ENCODE results near the gene MRPL3.
"Not testable (repeated sequence)": the region's sequence is repeated elsewhere in the genome, so short reads cannot be mapped to it uniquely, and the experiment has no call there.

The MRPL3 gene

DNA sequence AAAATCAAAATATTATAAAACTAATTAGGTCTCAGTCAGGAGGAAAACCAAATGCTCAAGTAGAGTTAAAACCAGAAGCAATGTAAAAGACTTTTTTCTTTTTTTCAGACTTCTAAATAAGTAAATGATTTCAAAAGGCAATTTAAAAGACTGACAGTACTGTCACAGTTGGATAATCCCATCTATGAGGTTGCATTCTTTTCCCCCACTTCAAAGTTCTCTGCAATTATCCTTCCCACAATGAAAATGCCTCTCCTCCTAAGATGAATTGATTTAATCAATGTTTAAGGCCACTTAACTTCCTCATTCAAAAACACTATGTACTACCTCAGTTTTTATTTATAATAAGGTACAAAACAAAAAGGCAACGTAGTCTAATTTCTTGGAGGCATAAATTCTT lies 8.1 kb downstream of the MRPL3 start:
- DNase-seq (ENCODE audit: low spot score) = no peak

DNA sequence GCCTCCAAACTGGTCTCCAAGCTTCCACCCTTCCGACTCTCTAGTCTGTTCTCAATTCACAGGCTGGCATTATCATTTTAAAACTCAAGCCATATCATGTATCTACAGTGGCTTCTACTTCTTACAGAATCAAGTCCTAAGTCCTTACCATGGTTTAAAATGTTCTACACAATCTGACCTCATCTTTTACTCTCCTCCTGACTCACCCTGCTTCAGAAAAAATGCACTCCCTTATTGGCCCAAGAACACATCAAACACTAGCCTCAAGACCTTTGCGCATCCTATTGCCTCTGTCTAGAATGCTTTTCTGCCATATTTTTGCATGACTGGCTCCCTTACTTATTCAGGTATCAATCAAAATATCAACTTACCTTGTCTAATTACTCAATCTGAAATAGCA lies 11.0 kb downstream of the MRPL3 start:
- DNase-seq (ENCODE audit: low spot score) = no peak

DNA sequence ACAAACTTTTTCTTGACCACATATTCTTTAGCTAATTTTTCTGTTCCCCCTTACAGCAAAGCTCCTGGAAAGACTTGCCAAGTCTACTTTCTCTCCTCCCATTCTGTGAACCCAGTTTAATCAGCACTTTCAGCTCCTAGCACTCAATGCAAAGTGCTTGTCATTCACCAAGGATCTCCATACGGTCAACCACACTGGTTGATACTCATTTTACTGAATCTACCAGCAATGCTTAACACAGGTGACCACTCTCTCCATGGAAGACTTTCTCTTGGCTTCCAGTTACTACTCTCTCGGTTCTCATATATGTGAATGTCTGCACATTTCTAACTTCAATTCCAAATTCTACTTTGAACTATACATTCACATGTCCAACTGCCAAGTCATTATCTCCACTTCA lies 11.7 kb downstream of the MRPL3 start:
- no peak for DNase-seq (ENCODE audit: low spot score)

DNA sequence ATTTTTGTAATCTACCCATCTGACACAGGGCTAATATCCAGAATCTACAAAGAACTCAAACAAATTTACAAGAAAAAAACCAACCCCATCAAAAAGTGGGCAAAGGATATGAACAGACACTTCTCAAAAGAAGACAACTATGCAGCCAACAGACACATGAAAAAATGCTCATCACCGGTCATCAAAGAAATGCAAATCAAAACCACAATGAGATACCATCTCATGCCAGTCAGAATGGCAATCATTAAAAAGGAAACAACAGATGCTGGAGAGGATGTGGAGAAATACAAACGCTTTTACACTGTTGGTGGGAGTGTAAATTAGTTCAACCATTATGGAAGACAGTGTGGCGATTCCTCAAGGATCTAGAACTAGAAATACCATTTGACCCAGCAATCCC lies 16.2 kb downstream of the MRPL3 start:
- not testable (repeated sequence) for DNase-seq (ENCODE audit: low spot score)

DNA sequence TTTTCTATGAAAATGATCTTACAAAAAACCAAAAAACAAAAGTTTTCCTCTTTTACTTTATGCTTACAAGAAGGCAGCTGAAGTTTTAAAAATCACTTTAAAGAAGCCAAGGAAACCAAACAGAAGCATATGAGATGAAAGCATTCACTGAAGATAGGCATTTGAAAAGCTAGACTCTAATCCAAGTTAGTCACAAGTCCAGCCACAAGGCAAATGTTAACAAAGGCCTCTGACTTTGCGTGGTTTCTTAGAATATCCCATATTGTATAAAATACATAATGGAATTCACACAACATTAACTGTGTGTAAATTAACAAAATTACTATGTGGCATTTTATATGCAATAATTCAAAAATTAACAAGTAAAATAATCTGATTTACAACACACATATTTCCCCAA lies 17.7 kb downstream of the MRPL3 start:
- no peak for DNase-seq (ENCODE audit: low spot score)

DNA sequence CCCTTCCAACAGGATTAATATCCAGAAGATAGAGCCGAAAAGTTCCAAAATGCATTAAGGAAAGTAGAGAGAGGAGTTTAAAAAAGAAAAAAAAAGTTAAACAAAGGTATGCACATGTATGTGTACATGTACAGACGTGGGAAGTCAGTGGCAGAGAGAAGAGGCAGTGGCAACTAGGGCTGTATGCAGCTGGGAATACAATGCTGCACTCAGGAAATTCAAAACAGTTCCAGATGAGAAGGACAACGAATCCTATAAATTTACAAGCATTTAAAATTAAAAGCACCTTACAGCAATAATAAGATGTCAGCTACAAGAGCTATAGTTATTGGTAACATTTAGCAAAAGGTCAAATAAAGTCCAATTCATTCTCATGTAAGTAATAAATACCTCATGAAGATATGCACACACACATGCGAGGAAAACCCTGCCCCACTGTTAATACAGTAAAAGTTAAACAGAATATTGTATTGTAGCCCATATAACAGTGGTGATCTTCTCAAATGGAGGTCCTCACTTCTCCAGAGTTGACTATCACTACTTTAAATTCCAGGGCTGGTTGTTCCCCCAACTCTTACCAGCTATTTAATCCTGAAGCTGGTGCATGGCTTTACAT lies 18.2 kb downstream of the MRPL3 start:
- no peak for DNase-seq (ENCODE audit: low spot score)

DNA sequence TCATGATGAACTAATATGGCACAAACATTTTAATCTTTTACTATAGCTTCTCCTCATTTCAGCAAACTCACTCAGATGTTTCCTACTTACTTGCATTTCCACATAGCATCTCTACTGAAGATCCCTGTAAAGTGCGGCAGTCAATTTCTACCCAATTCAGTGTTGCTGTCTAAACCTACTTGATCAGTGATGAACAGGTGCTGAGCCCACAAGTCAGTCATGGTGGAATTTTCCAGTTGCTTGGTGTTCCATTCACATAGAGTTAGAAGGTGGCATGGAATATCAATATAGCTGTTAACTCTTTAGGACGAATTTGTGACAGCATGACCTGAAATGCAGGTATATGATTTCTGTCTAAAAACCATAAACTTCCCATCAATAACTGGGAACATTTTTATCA lies 22.7 kb downstream of the MRPL3 start:
- DNase-seq (ENCODE audit: low spot score) = no peak

DNA sequence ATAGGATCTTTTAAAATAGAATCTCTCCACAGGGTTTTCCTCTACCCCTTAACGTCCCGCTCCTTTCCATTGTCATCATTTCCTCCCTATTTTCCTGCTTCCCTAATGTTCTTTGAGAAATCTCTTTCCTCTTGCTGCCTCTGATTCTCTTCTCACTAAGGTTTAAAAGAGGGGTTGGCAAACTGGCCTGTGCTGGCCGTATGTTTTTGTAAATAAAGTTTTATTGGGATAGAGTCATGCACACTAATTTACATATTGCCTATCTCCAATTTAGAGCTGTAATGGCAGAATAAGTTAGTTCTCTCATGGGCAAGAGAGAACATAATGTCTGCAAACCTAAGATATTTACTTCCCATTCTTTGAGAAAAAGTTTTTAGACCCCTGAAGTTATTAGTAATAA lies 25.0 kb downstream of the MRPL3 start:
- no peak for DNase-seq (ENCODE audit: low spot score)

DNA sequence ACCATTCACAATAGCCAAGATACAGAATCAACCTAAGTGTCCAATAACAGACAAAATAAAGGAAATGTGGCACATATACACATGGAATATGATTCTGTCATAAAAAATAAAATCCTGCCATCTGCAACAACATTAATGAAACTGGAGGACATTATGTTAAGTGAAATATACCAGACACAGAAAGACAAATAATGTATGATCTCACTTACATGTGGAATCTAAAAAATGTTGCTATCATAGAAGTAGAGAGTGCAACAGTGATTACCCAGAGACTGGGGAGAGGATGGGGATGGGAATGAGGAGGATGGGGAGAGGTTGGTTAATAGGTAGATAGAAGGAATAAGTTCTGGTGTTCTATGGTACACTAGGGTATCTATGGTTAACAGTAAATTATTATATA lies 28.7 kb downstream of the MRPL3 start:
- DNase-seq (ENCODE audit: low spot score) = no peak

DNA sequence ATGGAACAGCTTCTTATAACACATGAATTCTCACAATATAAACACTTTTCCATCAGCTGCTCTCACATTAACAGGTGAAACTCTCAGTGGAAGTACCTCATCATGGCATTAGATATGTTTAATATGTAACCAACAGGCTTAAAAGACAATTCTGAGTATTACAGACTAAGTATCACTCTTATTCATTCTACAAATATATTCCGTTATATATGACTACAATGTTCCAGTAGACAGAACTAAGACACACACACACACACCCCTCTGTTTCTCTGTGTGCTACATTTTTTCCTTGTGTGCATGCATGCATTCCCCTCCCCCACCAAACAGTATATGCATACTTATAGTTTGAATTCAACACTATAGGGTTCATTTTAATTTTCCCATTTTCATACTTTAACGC lies 32.4 kb downstream of the MRPL3 start:
- no peak for DNase-seq (ENCODE audit: low spot score)

DNA sequence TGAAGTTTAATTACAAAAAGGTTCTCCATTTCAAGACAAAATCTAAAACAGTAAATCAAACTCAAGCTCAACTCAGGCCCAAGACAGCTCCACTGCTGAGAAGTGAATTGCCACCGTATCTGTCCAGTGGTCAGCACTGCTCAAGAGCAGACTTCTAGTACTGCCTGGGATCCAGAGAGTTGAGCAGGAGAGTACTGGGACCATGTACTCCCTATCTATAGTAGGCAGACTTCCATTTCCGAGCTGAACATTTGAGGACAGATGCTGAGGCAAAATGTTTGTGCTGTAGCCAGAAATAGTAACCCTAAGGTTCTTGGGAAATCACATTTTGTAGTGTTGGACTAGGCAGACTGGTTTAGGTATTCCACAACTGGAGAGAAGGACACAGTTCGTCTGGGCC lies 44.1 kb downstream of the MRPL3 start:
- no peak for DNase-seq (ENCODE audit: low spot score)

DNA sequence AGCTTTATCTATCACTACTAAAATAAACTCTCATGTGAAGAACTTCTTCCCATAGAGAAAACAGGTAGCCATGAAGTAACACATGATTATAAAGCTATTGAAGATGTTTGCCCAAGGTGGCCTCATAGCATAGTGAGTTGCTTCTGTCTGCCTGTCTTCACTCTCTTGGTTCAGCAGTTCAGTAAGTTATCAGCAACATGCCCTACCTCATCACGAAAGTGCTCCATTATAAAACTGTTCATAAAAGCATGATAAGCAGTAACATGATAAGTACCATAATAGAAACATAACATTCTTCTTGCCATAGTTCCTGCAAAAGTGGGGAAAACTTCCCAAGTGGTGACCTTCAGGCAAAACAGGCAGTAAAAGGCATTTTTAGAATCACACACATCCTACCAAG lies 45.6 kb downstream of the MRPL3 start:
- DNase-seq (ENCODE audit: low spot score) = no peak

DNA sequence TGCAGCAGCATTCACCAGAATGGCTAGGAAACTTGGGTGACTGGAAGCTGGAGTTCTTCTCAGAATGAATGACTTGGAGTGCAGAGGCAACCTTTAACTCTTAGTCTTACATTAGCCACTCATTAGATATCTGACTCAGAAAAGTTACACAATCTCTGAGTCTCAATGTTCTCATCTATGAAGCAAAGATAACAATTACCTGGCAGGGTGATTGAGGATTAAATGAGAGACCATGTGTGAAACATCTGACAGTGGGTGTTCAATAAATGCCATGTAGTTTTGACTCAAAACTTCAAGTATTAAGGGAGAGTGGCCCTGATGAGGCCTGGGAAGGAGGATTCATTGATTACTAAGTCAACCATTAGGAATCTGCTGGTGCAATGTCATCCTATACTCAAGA lies 48.3 kb downstream of the MRPL3 start:
- no peak for DNase-seq (ENCODE audit: low spot score)

DNA sequence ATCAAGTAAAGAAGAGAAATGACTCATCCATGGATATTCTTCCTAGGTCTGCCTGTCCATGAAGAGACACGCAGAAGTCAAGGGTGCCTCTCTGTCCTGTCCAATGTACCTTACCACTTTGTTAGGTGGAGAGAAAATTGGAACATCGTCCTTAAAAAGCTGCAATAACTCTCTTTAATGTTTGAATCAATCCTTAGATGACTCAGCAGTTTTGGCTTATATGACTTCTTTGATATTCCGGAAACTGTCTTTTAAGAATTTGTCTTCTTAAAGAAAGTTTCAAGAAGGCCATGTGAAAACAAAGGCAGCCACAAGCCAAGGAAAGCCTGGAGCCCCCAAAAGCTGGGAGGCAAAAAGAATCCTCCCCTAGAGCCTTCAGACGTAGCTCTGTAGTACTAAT lies 49.2 kb downstream of the MRPL3 start:
- DNase-seq (ENCODE audit: low spot score) = no peak

DNA sequence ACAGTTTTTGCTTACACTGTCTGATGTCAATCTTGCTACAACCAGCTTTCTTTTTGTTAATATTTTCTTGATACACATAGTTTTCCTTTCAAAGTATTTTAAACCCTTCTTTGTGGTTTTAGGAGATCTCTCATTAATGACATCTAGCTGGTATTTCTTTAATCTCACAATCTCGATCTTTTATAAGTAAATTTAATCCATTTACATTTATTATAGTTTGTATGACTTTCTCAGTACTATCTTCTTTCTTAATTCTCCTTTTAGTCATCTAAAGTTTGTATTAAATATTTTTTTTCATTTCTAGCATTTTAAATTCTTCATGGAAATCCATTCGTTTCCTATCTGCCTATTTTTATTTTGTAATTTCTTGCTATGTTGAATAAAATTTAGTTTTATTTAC lies 55.4 kb downstream of the MRPL3 start:
- no peak for DNase-seq (ENCODE audit: low spot score)

DNA sequence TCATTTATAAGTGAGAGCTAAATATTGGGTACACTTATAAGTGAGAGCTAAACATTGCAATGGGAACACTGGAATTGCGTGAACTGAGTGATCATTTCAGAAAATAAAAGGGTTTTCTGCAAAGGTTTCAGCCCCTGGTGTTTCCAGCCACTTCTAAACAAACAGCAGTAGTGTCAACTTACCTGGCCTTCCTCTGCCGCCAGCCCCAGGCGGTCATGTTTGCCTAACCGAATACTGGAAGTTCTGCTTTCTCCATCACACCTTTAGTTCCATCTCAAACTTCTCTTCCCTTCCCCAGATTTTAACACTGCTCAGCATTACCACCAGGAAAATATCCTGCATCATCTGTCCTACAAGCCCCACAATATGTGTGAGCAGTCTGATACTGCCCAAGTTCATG lies 58.6 kb downstream of the MRPL3 start:
- DNase-seq (ENCODE audit: low spot score) = no peak

DNA sequence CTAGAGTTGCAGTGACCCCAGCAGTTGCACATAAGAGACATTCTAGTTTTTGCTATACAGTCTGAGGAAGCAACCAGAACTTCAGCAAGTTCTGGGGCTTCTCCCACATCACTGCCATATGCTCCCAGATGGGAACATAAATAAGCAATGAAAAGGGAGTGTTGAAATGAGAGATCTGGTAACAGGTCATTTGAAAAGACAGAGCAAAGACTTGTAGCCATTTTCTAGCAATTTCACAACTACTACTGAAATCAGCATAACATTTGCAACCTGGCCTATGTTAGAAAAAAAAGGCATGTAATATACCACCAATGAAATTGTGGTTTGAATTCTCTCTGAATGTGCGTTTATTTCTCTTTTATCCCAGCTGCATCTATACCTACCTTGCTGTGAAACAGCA lies 63.7 kb downstream of the MRPL3 start:
- no peak for DNase-seq (ENCODE audit: low spot score)

DNA sequence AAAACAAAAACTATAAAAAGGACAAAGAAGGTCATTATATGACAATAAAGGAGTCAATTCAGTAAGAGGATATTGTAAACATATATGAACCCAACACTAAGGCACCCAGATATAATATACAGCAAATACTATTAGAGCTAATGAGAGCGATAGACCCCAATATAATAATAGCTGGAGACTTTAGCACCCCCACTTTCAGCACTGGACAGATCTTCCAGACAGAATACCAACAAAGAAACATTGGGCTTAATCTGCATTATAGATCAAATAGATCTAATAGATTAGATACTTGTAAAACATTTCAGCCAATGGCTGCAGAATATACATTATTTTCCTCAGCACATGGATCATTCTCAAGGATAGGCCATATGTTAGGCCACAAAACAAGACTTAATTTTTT lies 67.8 kb downstream of the MRPL3 start:
- no peak for DNase-seq (ENCODE audit: low spot score)

DNA sequence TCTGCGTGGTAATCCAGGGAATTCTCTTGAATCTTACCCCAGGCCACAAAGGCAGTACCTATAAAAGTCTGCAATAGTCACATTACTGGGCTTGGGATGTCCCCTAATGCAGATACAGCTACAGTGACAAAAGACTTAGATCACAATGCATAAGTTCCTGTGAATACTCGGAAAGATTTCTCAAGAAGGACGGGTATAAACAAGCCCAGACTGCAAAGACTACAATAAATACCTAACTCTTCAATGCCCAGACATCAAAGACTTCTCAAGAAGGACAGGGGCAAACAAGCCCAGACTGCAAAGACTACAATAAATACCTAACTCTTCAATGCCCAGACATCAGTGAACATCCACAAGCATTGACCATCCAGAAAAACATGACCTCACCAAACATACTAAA lies 70.3 kb downstream of the MRPL3 start:
- DNase-seq (ENCODE audit: low spot score) = no peak

DNA sequence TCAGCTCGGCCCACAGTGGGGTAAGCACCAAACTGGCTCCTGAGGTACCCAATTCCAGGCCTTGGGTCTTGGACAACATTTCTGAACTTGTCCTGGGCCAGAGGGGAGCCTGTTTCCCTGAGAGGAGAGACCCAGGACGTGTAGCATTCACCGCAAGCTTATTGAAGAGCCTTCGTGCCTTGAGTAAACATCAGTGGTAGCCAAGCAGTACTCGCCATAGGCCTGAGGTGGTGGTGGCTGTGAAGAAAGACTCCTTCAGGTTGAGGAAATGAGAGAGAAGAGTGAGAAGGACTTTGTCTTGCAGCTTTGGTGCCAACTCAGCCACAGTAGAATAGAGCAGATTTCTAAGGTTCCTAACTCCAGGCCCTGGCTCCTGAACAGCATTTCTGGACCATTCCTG lies 71.0 kb downstream of the MRPL3 start:
- no peak for DNase-seq (ENCODE audit: low spot score)

DNA sequence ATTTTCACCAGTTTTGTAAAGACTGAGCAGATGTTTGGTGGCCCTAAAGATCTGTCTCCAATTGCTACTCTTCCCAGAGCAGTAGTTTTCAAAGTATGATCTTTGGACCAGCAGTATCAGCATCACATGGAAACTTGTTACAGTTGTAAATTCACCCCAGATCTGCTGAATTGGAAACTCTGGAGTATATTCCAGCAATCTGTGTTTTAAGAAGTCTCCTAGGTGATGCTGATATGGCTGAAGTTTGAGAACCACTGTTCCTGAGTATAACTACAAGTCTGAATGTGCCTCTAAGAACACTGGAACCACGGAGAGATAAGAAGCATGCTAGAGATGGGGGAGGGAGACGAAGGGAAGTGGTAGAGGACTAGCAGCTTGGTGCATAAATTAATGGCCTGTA lies 75.5 kb downstream of the MRPL3 start:
- DNase-seq (ENCODE audit: low spot score) = no peak

DNA sequence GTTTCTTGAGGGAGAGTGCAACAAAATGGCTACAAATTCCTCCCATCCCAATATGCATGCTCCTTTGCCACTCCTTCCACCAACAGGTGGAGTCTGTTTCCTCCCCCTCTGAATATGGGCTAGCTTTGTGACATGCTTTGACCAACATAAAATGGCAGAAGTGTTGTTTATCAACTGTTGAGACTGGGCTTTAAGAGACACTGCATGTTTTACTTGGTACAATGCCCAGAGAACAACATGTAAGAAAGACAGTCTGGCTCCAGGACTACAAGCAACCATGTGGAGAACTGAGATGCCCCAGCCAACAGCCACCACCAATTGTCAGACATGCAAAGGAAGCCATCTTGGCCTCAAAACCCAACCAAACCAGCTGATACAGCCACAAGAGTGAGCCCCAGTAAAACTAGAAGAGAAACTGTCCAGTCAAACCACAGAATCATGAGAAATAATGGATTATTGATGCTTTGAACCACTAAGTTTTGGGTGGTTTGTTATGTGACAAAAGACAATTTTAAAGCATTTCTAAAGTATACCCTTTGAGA lies 80.7 kb downstream of the MRPL3 start:
- DNase-seq (ENCODE audit: low spot score) = no peak

DNA sequence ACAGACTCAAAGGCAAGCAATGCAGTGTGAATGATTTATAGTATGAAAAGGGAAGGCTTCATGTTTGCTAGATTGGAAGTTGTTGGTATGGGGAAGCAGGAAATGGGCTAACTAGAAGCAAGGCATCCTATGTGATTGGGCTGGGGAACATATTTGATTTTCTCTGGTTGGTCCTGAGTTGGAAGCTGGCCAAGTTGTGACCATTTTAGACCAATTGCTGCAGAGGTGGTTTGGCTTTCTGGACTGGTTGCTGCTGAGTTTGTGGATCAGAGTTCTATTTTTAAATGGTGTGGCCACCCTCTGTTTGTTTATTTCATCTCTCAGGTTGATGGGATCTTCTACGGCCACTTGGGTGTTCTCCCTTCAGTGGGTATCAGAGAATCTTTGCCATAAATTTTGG lies 81.5 kb downstream of the MRPL3 start:
- DNase-seq (ENCODE audit: low spot score) = no peak

DNA sequence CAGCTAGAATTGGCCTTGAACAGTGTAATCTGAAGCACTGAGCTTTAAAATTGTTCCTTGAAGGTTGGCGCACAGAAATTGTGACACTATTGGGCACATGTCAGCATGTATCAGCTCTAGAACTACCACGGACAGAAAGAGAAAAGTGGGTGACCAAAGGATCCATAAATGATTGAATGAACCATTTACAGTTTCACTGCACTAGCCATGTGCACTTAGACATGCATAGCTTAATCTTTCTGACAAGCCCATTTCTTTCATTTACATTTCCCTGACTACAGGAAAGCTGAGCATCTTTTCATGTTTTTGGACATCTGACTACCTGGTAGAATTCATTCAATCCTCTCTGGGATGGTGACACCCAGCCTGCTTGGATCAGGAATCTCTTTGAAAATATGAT lies 85.0 kb downstream of the MRPL3 start:
- no peak for DNase-seq (ENCODE audit: low spot score)

Data from ecto neural progenitor cell (in vitro differentiated cells).